Epithelial cell of proximal tubule (primary cell): ENCODE data around the gene IPO4. TPM values are rescaled to one million over a fixed set of nuclear protein-coding genes. Genes with fewer than 3 reads are reported as not detected.

ENCODE experiments used
- DNase-seq: peaks from one replicate; pipeline ENCODE4 v3.0.0-alpha.2; 2011; ENCODE audit warnings: low read depth
- H3K4me3 ChIP-seq: 2 replicates; pipeline ENCODE4 v1.5.1; 2011; ENCODE audit warnings: low read depth, mild to moderate bottlenecking, low read length
- CTCF ChIP-seq: conservative IDR thresholded peaks from 2 replicates; pipeline ENCODE4 v1.5.1; 2012; ENCODE audit warnings: low read depth, mild to moderate bottlenecking, low read length
- total RNA-seq: library from RNA; depleted of rRNA; stranded (reverse); fragments of >200 nt; gene quantifications from 2 replicates; pipeline ENCODE4 v1.2.3, GENCODE V29; 2015

The IPO4 gene
- total RNA-seq, 1 donor from 2014 or later: 60.4 TPM

- peak overlapping the region; percentile 95 for H3K4me3 ChIP-seq
- TF ChIP-seq CTCF: no peak
- no peak for DNase-seq
These were observed 51.7 kb downstream of the IPO4 start for GRCh38 chr14:24136684-24137528.

- H3K4me3 ChIP-seq: peak within 1 kb of the TSS; percentile 95
- TF ChIP-seq CTCF: no peak
- no peak for DNase-seq
These were observed 52.6 kb downstream of the IPO4 start, which contains the start of gene PSME1 for GRCh38 chr14:24135834-24136683. TSS of gene PSME1 (plus strand) at chr14:24136194. CDS start at chr14:24136263, 69 bp downstream.

- H3K4me3 ChIP-seq: peak overlapping the region; percentile 95
- no peak for TF ChIP-seq CTCF
- DNase-seq: no peak
These were observed 53.1 kb downstream of the IPO4 start for GRCh38 chr14:24135584-24135833.

GRCh38 chr14:24133735-24134134 lies 54.9 kb downstream of the IPO4 start:
- no peak overlapping the region for H3K4me3 ChIP-seq
- DNase-seq: no peak
- TF ChIP-seq CTCF: no peak

GRCh38 chr14:24132976-24133375 lies 55.6 kb downstream of the IPO4 start:
- no peak for TF ChIP-seq CTCF
- H3K4me3 ChIP-seq: no peak overlapping the region
- no peak for DNase-seq

- DNase-seq: no peak
- TF ChIP-seq CTCF: no peak
- H3K4me3 ChIP-seq: no peak overlapping the region
These were observed 56.4 kb downstream of the IPO4 start for GRCh38 chr14:24132061-24132685.
